ENCODE results near the gene PRR36. TPM values are rescaled to one million over a fixed set of nuclear protein-coding genes. Genes with fewer than 3 reads are reported as not detected.

Gene PRR36
- total and polyA plus RNA-seq, 4 experiments from 2014 or later: 0.06 to 0.36 (median 0.29) TPM; not detected in 1

- Mint-ChIP-seq H3K9me3 (no peaks in the 10 kb centered on the region), H3K27me3 (no peaks in the 10 kb centered on the region), H3K36me3 (peaks cover 19 to 33% of the 10 kb centered on the region in 2 donors), H3K4me1 (peaks cover 8 to 27% (median 16%) of the 10 kb centered on the region in 4 donors), H3K27ac (no peak overlapping the region), H3K4me3 (no peak overlapping the region)
- no peak overlapping the region for H3K27ac ChIP-seq (ENCODE audit: low read depth, low read length)
- ChIA-PET POLR2A (ENCODE audit: partially characterized antibody) (interaction anchor here (3.3 kb wide), 1 partner anchor 10 kb away, joined by 21 read pairs; the partner anchor contains the start of gene SNAPC2), CTCF (ENCODE audit: partially characterized antibody) (interaction anchor here (1.5 kb wide), 1 partner anchor 8 kb away, joined by 5 read pairs; no protein-coding TSS in a partner anchor)
- peaks cover 24% of the 10 kb centered on the region for H3K4me1 ChIP-seq (ENCODE audit: insufficient read depth, low read length)
- no peak overlapping the region for H3K4me3 ChIP-seq (ENCODE audit: low read length in 2 of 2)
- no peaks in the 10 kb centered on the region for H3K27me3 ChIP-seq (ENCODE audit: insufficient read depth, low read length)
- H3K36me3 ChIP-seq (ENCODE audit: insufficient read depth, low read length): peaks cover 12% of the 10 kb centered on the region
- DNase-seq: no peak
- intact Hi-C loops (cut with micrococcal nuclease): no loop called here
- H3K9me3 ChIP-seq (ENCODE audit: control insufficient read depth in 1 of 2, low read length in 2 of 2): no peaks in the 10 kb centered on the region
Measured at GRCh38 chr19:7908742-7909461, 34.7 kb upstream of the PRR36 start.

DNA sequence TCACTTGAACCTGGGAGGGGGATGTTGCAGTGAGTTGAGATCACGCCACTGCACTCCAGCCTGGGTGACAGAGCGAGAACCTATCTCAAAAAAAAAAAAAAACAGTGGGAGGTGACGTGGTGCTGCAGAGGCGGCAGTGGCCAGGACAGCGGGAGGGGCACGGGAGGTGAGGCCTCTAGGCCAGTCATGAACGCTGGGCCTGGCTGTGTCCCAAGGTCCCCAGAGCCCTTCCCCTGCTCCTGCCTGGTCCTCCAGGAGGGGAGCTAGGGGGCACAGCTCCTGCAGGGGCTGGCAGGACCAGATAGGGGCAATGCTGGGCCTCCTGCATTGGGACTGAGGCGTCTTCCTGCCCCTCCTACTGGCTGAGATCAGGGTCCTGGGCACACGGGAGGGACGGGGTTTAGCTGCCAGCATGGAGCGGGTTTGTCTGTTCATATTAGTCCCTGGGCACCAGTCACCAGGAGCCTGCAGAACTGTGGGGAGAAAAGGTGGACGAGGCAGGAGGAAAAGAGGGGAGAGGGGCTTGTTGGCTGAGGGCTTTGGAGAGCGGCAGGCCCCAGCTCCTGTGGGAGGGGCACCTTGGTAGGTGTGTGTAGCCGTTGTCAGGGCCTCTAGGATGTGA, 34.0 kb upstream of the PRR36 start:
- Histone ChIP-seq H3K4me3 (ENCODE audit: low read length in 2 of 2) (no peak overlapping the region), H3K9me3 (ENCODE audit: control insufficient read depth in 1 of 2, low read length in 2 of 2) (no peaks in the 10 kb centered on the region), H3K27ac (ENCODE audit: low read depth, low read length) (no peak overlapping the region), H3K27me3 (ENCODE audit: insufficient read depth, low read length) (no peaks in the 10 kb centered on the region), H3K36me3 (ENCODE audit: insufficient read depth, low read length) (peaks cover 12% of the 10 kb centered on the region), H3K4me1 (ENCODE audit: insufficient read depth, low read length) (peaks cover 26% of the 10 kb centered on the region)
- Mint-ChIP-seq H3K9me3 (peaks cover 0 to 5% (median 1%) of the 10 kb centered on the region in 8 donors), H3K4me3 (no peak overlapping the region), H3K4me1 (peaks cover 11 to 30% (median 21%) of the 10 kb centered on the region in 4 donors), H3K27me3 (peaks cover 2 to 3% of the 10 kb centered on the region in 2 donors), H3K36me3 (peaks cover 19 to 36% of the 10 kb centered on the region in 2 donors), H3K27ac (no peak overlapping the region)
- no peak for DNase-seq
- intact Hi-C loops (cut with micrococcal nuclease): no loop called here
- CTCF ChIA-PET (ENCODE audit: partially characterized antibody): interaction anchor here (1.5 kb wide), 1 partner anchor 9 kb away, joined by 5 read pairs; no protein-coding TSS in a partner anchor
- POLR2A ChIA-PET (ENCODE audit: partially characterized antibody): interaction anchor here (3.3 kb wide), 1 partner anchor 10 kb away, joined by 21 read pairs; the partner anchor contains the start of gene SNAPC2

- no peaks in the 10 kb centered on the region for H3K27me3 ChIP-seq (ENCODE audit: insufficient read depth, low read length)
- H3K27ac ChIP-seq (ENCODE audit: low read depth, low read length): no peak overlapping the region
- Mint-ChIP-seq H3K4me1 (peaks cover 14 to 36% (median 25%) of the 10 kb centered on the region in 4 donors), H3K27me3 (peaks cover 2 to 3% of the 10 kb centered on the region in 2 donors), H3K4me3 (peak overlapping the region in 1 of 8 donors; percentile 77), H3K36me3 (peaks cover 14 to 32% of the 10 kb centered on the region in 2 donors), H3K9me3 (peaks cover 0 to 5% (median 1%) of the 10 kb centered on the region in 8 donors), H3K27ac (peak overlapping the region in 1 of 7 donors; percentile 85)
- peaks cover 32% of the 10 kb centered on the region for H3K4me1 ChIP-seq (ENCODE audit: insufficient read depth, low read length)
- H3K36me3 ChIP-seq (ENCODE audit: insufficient read depth, low read length): peaks cover 12% of the 10 kb centered on the region
- H3K4me3 ChIP-seq (ENCODE audit: low read length in 2 of 2): no peak overlapping the region
- H3K9me3 ChIP-seq (ENCODE audit: control insufficient read depth in 1 of 2, low read length in 2 of 2): no peaks in the 10 kb centered on the region
- ChIA-PET CTCF (ENCODE audit: partially characterized antibody) (no interaction called here), POLR2A (ENCODE audit: partially characterized antibody) (interaction anchor here (3.3 kb wide), 1 partner anchor 11 kb away, joined by 21 read pairs; the partner anchor contains the start of gene SNAPC2)
- intact Hi-C loops (cut with micrococcal nuclease): no loop called here
- peak in 1 of 5 donors; percentile 19 for DNase-seq
Measured at GRCh38 chr19:7907544-7907943, 33.4 kb upstream of the PRR36 start.

- Histone ChIP-seq H3K27ac (ENCODE audit: low read depth, low read length) (no peak overlapping the region), H3K36me3 (ENCODE audit: insufficient read depth, low read length) (peaks cover 12% of the 10 kb centered on the region), H3K4me1 (ENCODE audit: insufficient read depth, low read length) (peaks cover 32% of the 10 kb centered on the region), H3K4me3 (ENCODE audit: low read length in 2 of 2) (no peak overlapping the region), H3K9me3 (ENCODE audit: control insufficient read depth in 1 of 2, low read length in 2 of 2) (no peaks in the 10 kb centered on the region), H3K27me3 (ENCODE audit: insufficient read depth, low read length) (no peaks in the 10 kb centered on the region)
- H3K4me3 Mint-ChIP-seq: peak overlapping the region in 2 of 8 donors; percentile 21 to 77
- DNase-seq: no peak
- peaks cover 0 to 5% (median 1%) of the 10 kb centered on the region in 8 donors for H3K9me3 Mint-ChIP-seq
- H3K36me3 Mint-ChIP-seq: peaks cover 13 to 31% of the 10 kb centered on the region in 2 donors
- peaks cover 15 to 37% (median 26%) of the 10 kb centered on the region in 4 donors for H3K4me1 Mint-ChIP-seq
- ChIA-PET POLR2A (ENCODE audit: partially characterized antibody) (interaction anchor here (0.5 to 3.3 kb wide), 2 partner anchors 11 to 36 kb away, joined by 5 to 21 read pairs; partner anchors contain the start of gene SNAPC2), CTCF (ENCODE audit: partially characterized antibody) (interaction anchor here (0.6 to 1.1 kb wide), 2 partner anchors 11 to 14 kb away, joined by 3 read pairs; no protein-coding TSS in a partner anchor)
- H3K27ac Mint-ChIP-seq: peak overlapping the region in 1 of 7 donors; percentile 85
- intact Hi-C loops (cut with micrococcal nuclease): no loop called here
- peaks cover 2 to 3% of the 10 kb centered on the region in 2 donors for H3K27me3 Mint-ChIP-seq
Measured at GRCh38 chr19:7907122-7907521, 32.9 kb upstream of the PRR36 start.

GRCh38 chr19:7905859-7906258, 31.7 kb upstream of the PRR36 start:
- no peak overlapping the region for H3K4me3 ChIP-seq (ENCODE audit: low read length in 2 of 2)
- Mint-ChIP-seq H3K27ac (peak overlapping the region in 5 of 7 donors; percentile 57 to 97 (median 87)), H3K27me3 (peaks cover 2 to 3% of the 10 kb centered on the region in 2 donors), H3K4me3 (peak overlapping the region in 6 of 8 donors; percentile 48 to 85 (median 78)), H3K36me3 (peaks cover 4 to 22% of the 10 kb centered on the region in 2 donors), H3K9me3 (peaks cover 0 to 5% (median 1%) of the 10 kb centered on the region in 8 donors), H3K4me1 (peaks cover 15 to 37% (median 26%) of the 10 kb centered on the region in 4 donors)
- H3K27ac ChIP-seq (ENCODE audit: low read depth, low read length): no peak overlapping the region
- H3K9me3 ChIP-seq (ENCODE audit: control insufficient read depth in 1 of 2, low read length in 2 of 2): no peaks in the 10 kb centered on the region
- peaks cover 12% of the 10 kb centered on the region for H3K36me3 ChIP-seq (ENCODE audit: insufficient read depth, low read length)
- ChIA-PET CTCF (ENCODE audit: partially characterized antibody) (interaction anchor here (0.6 to 1.0 kb wide), 2 partner anchors 12 to 23 kb away, joined by 3 to 4 read pairs; no protein-coding TSS in a partner anchor), POLR2A (ENCODE audit: partially characterized antibody) (interaction anchor here (1.4 kb wide), 1 partner anchor 14 kb away, joined by 3 read pairs; the partner anchor contains the start of gene SNAPC2)
- peaks cover 32% of the 10 kb centered on the region for H3K4me1 ChIP-seq (ENCODE audit: insufficient read depth, low read length)
- H3K27me3 ChIP-seq (ENCODE audit: insufficient read depth, low read length): no peaks in the 10 kb centered on the region
- no peak for DNase-seq
- intact Hi-C loops (cut with micrococcal nuclease): no loop called here

DNA sequence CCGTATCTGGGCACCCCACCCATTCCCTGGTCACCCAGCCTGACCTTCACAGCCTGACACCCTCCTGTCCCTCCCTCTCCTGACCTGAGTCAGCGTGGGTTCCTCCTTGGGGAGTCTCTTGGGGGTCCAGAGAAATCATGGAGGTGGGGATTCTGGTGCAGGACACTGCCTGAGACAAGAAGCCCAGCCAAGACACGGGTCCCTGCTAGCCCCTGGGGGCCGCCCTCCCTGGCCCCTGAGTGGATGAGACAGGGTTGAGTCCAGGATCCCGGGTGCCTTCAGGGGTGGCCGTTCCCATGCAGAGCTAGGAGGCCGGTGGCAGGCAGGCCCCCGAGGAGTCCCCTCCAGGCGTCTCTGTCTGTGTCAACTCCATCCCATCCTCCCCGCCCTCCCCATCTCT, 31.1 kb upstream of the PRR36 start:
- DNase-seq: no peak
- Histone ChIP-seq H3K4me1 (ENCODE audit: insufficient read depth, low read length) (peaks cover 32% of the 10 kb centered on the region), H3K36me3 (ENCODE audit: insufficient read depth, low read length) (peaks cover 9% of the 10 kb centered on the region), H3K9me3 (ENCODE audit: control insufficient read depth in 1 of 2, low read length in 2 of 2) (no peaks in the 10 kb centered on the region), H3K27ac (ENCODE audit: low read depth, low read length) (peak overlapping the region; percentile 83), H3K4me3 (ENCODE audit: low read length in 2 of 2) (peak overlapping the region in 1 of 2 donors; percentile 61), H3K27me3 (ENCODE audit: insufficient read depth, low read length) (no peaks in the 10 kb centered on the region)
- ChIA-PET POLR2A (ENCODE audit: partially characterized antibody) (interaction anchor here (1.4 kb wide), 1 partner anchor 15 kb away, joined by 3 read pairs; the partner anchor contains the start of gene SNAPC2), CTCF (ENCODE audit: partially characterized antibody) (interaction anchor here (0.6 kb wide), 1 partner anchor 12 kb away, joined by 3 read pairs; no protein-coding TSS in a partner anchor)
- H3K4me1 Mint-ChIP-seq: peaks cover 15 to 37% (median 26%) of the 10 kb centered on the region in 4 donors
- H3K27ac Mint-ChIP-seq: peak overlapping the region; percentile 89 to 97 (median 94)
- intact Hi-C loops (cut with micrococcal nuclease): no loop called here
- peaks cover 2 to 3% of the 10 kb centered on the region in 2 donors for H3K27me3 Mint-ChIP-seq
- peak overlapping the region; percentile 74 to 90 (median 86) for H3K4me3 Mint-ChIP-seq
- peaks cover 0 to 5% (median 1%) of the 10 kb centered on the region in 8 donors for H3K9me3 Mint-ChIP-seq
- H3K36me3 Mint-ChIP-seq: peaks cover 0 to 18% of the 10 kb centered on the region in 2 donors
